K562 (cell line): ENCODE data around the gene CDADC1.

Experiments used
- ESRRA ChIP-seq: fragments of 450-650 bp; IDR thresholded peaks from 2 replicates; pipeline ENCODE4 v1.6.1; 2014; ENCODE audit warnings: low read depth, mild to moderate bottlenecking, moderate library complexity, borderline replicate concordance
- HDAC1 ChIP-seq, 2 experiments: fragments of 450-650 bp; IDR thresholded peaks; 2 replicates each; pipeline ENCODE4 v1.6.1; 2016 to 2017; ENCODE audit warnings: inconsistent platforms in 1 of 2, mild to moderate bottlenecking in 1 of 2, moderate library complexity in 1 of 2
- HLTF ChIP-seq: fragments of 450-650 bp; IDR thresholded peaks from 2 replicates; pipeline ENCODE4 v1.6.1; 2016
- RCOR1 ChIP-seq, 2 experiments: IDR thresholded peaks; 2 replicates each; pipeline ENCODE4 v1.6.1; 2012; ENCODE audit warnings: low read depth in 2 of 2, low read length in 2 of 2, borderline replicate concordance in 1 of 2, improper control_type of control experiment in 1 of 2
- ZNF121 ChIP-seq: sonication (generic); formaldehyde crosslinking; conservative IDR thresholded peaks from 2 replicates; pipeline ENCODE4 v1.8.0; 2022; ENCODE audit warnings: missing genetic modification reagents
- ZNF124 ChIP-seq: sonication (generic); formaldehyde crosslinking; IDR thresholded peaks from 2 replicates; pipeline ENCODE4 v1.8.1; 2022; ENCODE audit warnings: missing genetic modification reagents
- TF ChIP-seq, protein P1 (sequence below), 3 experiments: IDR thresholded peaks in 2 of 3; conservative IDR thresholded peaks in 1 of 3; 2 replicates each; pipeline ENCODE4 v1.5.1; 2011 to 2012; ENCODE audit warnings: low read length in 3 of 3, mild to moderate bottlenecking in 3 of 3, control low read depth in 2 of 3, improper control_type of control experiment in 1 of 3, inconsistent platforms in 1 of 3, low read depth in 1 of 3, mixed read lengths in 1 of 3, moderate library complexity in 1 of 3; ENCODE audit not compliant: insufficient read depth in 2 of 3

DNA sequence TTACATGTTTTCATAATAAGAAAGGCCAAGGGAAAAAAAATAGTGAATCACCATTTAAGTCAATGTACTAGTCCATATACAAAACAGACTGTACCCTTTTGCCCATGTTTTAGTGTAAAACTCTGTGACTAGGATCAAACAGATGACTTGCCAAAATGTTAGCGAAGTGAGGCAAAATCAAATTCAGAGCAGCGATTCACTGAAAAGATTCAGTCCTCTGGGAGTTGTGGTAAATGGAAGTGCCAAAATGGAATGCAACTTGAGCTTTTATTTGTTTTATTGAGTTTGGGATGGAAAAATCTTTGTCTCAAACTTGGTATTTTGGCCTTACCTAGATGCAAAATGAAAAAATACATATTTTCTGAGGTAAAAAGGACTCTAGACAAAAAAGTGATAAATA lies 9.1 kb downstream of the CDADC1 start:
- TF ChIP-seq ESRRA = no peak
- TF ChIP-seq RCOR1 (IDR thresholded peaks at IDR 0.05; ENCODE audit: borderline replicate concordance in 1 of 2, low read depth in 2 of 2, low read length in 2 of 2) = no peak
- TF ChIP-seq, protein P1, sequence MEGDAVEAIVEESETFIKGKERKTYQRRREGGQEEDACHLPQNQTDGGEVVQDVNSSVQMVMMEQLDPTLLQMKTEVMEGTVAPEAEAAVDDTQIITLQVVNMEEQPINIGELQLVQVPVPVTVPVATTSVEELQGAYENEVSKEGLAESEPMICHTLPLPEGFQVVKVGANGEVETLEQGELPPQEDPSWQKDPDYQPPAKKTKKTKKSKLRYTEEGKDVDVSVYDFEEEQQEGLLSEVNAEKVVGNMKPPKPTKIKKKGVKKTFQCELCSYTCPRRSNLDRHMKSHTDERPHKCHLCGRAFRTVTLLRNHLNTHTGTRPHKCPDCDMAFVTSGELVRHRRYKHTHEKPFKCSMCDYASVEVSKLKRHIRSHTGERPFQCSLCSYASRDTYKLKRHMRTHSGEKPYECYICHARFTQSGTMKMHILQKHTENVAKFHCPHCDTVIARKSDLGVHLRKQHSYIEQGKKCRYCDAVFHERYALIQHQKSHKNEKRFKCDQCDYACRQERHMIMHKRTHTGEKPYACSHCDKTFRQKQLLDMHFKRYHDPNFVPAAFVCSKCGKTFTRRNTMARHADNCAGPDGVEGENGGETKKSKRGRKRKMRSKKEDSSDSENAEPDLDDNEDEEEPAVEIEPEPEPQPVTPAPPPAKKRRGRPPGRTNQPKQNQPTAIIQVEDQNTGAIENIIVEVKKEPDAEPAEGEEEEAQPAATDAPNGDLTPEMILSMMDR (IDR thresholded peaks at IDR 0.05 in 2 of 3, conservative IDR thresholded peaks at IDR 0.05 in 1 of 3; ENCODE audit: insufficient read depth in 2 of 3, low read depth in 1 of 3, low read length in 3 of 3) = no peak
- no peak for TF ChIP-seq ZNF124 (CRISPR knock-in tag)
- no peak for TF ChIP-seq ZNF121 (CRISPR knock-in tag)
- no peak for TF ChIP-seq HDAC1 (IDR thresholded peaks at IDR 0.05)
- TF ChIP-seq HLTF = no peak
